Thoracic aorta (tissue), 2 donors: ENCODE data around the gene RASGEF1B. TPM values are rescaled to one million over a fixed set of nuclear protein-coding genes. Genes with fewer than 3 reads are reported as not detected.

ENCODE experiments used
- ATAC-seq: fragments of 150-250 bp; one replicate; pipeline ENCODE4 v1.8.0; 2017; ENCODE audit warnings: low read depth; ENCODE audit not compliant: insufficient number of reproducible peaks, low FRiP score
- DNase-seq: peaks from one replicate; pipeline ENCODE4 v3.0.0-alpha.2; 2020; ENCODE audit warnings: low spot score
- H3K27ac ChIP-seq, 2 donors: fragments of 200-600 bp; sonication (generic); 1 replicate in 1 of 2; 2 replicates in 1 of 2; pipeline ENCODE4 v1.5.1; 2016; ENCODE audit warnings: mild to moderate bottlenecking in 2 of 2, moderate library complexity in 2 of 2
- H3K27me3 ChIP-seq: fragments of 200-600 bp; sonication (generic); replicated peaks from 2 replicates; pipeline ENCODE4 v1.6.0; 2016; ENCODE audit warnings: mild to moderate bottlenecking; ENCODE audit not compliant: insufficient read depth
- H3K36me3 ChIP-seq: fragments of 200-600 bp; sonication (generic); one replicate; pipeline ENCODE4 v1.5.1; 2016
- H3K4me1 ChIP-seq, 2 donors: fragments of 200-600 bp; sonication (generic); 1 replicate in 1 of 2; 2 replicates in 1 of 2; pipeline versions ENCODE4 v1.5.1 to v1.6.0; 2016; ENCODE audit warnings: low read depth in 2 of 2, mild to moderate bottlenecking in 1 of 2; ENCODE audit not compliant: control insufficient read depth in 1 of 2
- H3K4me3 ChIP-seq: fragments of 200-600 bp; sonication (generic); 2 replicates; pipeline ENCODE4 v1.5.1; 2016; ENCODE audit warnings: mild to moderate bottlenecking
- H3K9me3 ChIP-seq: fragments of 200-600 bp; sonication (generic); 2 replicates; pipeline ENCODE4 v1.5.1; 2016
- CTCF ChIP-seq: fragments of 200-600 bp; sonication (generic); IDR thresholded peaks from one replicate; pipeline ENCODE4 v1.5.1; 2019; ENCODE audit warnings: antibody characterized with exemption
- total RNA-seq, 2 donors: library from RNA; depleted of rRNA; stranded (reverse); fragments of >200 nt; gene quantifications; one replicate each; pipeline versions ENCODE4 v1.1.0 to v1.2.3, GENCODE V29; 2016

The RASGEF1B gene
- total RNA-seq, 2 donors from 2014 or later, result 24.4 to 42.0 TPM

- no peak for ATAC-seq
- no peak for DNase-seq
- no peak for TF ChIP-seq CTCF
- no peaks in the 10 kb centered on the region for H3K4me1 ChIP-seq
- no peaks in the 10 kb centered on the region for H3K36me3 ChIP-seq
- no peaks in the 10 kb centered on the region for H3K27me3 ChIP-seq
- H3K4me3 ChIP-seq, result no peak overlapping the region
- H3K27ac ChIP-seq, result no peak overlapping the region
- H3K9me3 ChIP-seq, result no peaks in the 10 kb centered on the region
Measured at GRCh38 chr4:81424336-81424735, 47.4 kb downstream of the RASGEF1B start.

GRCh38 chr4:81422595-81422994, 49.1 kb downstream of the RASGEF1B start:
- Histone ChIP-seq H3K27me3 (no peaks in the 10 kb centered on the region), H3K36me3 (no peaks in the 10 kb centered on the region), H3K27ac (no peak overlapping the region), H3K4me3 (no peak overlapping the region), H3K9me3 (no peaks in the 10 kb centered on the region), H3K4me1 (no peaks in the 10 kb centered on the region)
- ATAC-seq, result no peak
- no peak for DNase-seq
- TF ChIP-seq CTCF, result no peak

GRCh38 chr4:81421346-81422218, 50.1 kb downstream of the RASGEF1B start:
- ATAC-seq (no peak), DNase-seq (no peak)
- no peak overlapping the region for H3K27ac ChIP-seq
- no peak for TF ChIP-seq CTCF
- no peaks in the 10 kb centered on the region for H3K4me1 ChIP-seq
- H3K36me3 ChIP-seq, result no peaks in the 10 kb centered on the region
- H3K9me3 ChIP-seq, result no peaks in the 10 kb centered on the region
- no peak overlapping the region for H3K4me3 ChIP-seq
- no peaks in the 10 kb centered on the region for H3K27me3 ChIP-seq

GRCh38 chr4:81418572-81418971, 53.1 kb downstream of the RASGEF1B start:
- DNase-seq, result no peak
- H3K36me3 ChIP-seq, result no peaks in the 10 kb centered on the region
- H3K4me1 ChIP-seq, result no peaks in the 10 kb centered on the region
- no peak for ATAC-seq
- no peak overlapping the region for H3K27ac ChIP-seq
- H3K4me3 ChIP-seq, result no peak overlapping the region
- TF ChIP-seq CTCF, result no peak
- no peaks in the 10 kb centered on the region for H3K27me3 ChIP-seq
- no peaks in the 10 kb centered on the region for H3K9me3 ChIP-seq

- no peaks in the 10 kb centered on the region for H3K4me1 ChIP-seq
- H3K27me3 ChIP-seq, result no peaks in the 10 kb centered on the region
- DNase-seq (no peak), ATAC-seq (no peak)
- H3K27ac ChIP-seq, result no peak overlapping the region
- H3K36me3 ChIP-seq, result no peaks in the 10 kb centered on the region
- H3K4me3 ChIP-seq, result no peak overlapping the region
- H3K9me3 ChIP-seq, result no peaks in the 10 kb centered on the region
- no peak for TF ChIP-seq CTCF
Measured at GRCh38 chr4:81412946-81413495, 58.7 kb downstream of the RASGEF1B start.
